NCI-H2227 treated with DMSO at 0.1 percent for 48 hours (cell line): Measurements from ENCODE around the gene CLEC16A.

Experiments
- DNase-seq: peaks from one replicate; lab custom pipeline; 2025; lab: John Stamatoyannopoulos, UW

Gene CLEC16A

DNA sequence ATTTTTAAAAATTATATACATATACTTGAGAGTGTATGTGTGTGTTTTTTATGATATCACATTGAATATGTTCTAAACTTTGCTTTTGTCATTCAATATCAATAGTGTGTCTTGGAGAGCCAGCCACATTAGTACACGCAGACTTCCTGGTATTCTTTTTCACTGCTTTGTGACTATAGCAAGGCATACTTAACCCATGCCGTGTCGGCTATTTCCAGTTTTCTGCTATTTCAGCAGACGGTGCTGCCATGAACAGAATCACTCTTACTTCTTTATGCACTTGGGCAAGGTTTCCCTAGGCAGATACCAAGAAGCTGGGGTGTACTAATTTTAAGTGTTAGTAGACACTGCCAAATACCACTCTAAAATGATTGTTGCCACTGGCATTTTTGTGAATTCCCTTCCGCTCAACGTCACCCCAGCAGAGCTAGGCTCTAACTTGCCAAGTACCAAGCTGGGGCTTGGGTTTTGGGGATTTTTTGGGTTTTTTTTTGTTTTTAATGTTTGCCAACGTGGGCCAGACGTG, 176.8 kb downstream of the CLEC16A start:
- DNase-seq: no peak

DNA sequence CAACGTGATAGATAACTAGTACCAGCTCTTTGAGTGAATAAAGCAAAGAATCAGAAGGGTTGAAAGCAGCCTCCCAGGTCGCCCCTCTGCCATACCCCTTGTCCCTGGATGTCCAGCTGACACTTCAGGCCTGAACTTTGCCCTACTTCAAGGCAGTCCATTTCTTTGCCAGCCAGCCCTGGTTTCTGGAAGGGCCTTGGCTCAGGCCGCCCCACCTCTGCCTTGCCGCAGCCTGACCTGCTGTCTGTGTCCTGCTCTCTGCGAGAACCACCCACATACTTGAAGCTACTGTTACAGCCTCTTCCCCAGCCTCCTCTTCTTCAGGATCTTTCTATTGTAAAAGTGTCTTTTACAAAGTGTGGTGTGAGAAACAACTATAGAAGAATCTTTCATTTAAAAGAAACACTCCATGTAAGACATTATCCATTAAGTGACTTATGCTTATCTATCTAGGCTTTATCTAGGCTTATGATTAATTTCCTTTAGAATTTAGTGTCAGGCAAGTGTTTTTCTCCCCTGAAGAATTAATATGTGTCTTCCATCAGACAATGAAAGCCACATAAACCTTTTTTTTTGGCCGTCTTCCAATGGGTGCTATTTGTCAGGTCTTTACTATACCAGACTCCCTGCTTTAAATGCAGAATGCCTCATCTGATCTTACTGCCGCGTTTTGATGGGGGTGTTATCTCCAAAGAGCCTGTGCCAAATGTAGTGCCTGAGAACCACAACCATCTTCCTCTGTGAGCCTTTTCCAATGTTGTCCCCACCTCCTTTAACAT, 177.7 kb downstream of the CLEC16A start:
- no peak for DNase-seq

DNA sequence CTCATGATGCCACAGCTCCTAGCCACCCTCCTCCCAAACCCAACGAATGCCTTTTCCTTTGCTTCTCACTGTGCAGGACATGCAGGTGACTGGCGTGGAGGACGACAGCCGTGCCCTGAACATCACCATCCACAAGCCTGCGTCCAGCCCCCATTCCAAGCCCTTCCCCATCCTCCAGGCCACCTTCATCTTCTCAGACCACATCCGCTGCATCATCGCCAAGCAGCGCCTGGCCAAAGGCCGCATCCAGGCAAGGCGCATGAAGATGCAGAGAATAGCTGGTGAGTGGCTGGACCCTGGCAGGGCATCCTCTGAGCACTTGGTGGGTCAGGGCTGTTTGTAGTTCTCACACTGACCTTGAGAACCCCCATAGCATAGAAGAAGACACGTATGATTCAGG, 179.3 kb downstream of the CLEC16A start:
- DNase-seq: no peak

DNA sequence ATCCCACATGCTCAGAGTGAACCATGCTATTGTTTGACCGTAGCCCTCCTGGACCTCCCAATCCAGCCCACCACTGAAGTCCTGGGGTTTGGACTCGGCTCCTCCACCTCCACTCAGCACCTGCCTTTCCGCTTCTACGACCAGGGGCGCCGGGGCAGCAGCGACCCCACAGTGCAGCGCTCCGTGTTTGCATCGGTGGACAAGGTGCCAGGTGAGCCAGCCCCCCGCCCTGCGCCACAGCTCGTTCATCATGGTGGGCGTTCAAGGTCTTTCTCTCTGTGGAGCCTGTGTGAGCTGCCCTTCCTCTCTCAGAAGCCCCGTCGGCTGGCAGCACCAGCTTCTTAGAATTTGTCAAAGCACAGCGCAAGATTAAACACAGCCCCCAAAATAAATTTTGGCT, 181.6 kb downstream of the CLEC16A start:
- no peak for DNase-seq

GRCh38 chr16:11126399-11127054, 182.2 kb downstream of the CLEC16A start:
- DNase-seq: no peak

DNA sequence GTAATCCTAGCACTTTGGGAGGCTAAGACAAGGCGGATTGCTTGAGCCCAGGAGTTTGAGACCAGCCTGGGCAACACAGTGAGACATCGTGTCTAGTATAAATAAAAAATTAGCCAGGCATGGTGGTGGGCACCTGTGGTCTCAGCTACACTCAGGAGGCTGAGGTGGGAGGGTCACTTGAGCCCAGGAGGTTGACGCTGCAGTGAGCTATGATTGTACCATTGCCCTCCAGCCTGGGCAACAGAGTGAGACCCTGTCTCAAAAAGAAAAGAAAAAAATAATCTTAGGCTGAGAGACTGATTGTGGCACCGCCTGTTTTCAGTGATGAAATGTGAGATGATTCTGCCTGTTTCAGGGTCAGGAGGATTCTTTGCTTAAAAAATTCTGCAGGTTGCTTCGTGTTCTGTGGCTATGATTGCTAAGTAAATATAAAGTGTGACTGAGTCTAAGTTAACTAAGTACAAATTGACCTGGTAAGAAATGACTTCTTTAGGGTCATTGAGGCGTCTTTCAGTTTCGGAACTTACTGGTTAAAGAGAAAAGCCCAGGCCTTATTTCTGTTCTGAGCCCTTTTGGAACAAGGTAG, 183.3 kb downstream of the CLEC16A start:
- no peak for DNase-seq

DNA sequence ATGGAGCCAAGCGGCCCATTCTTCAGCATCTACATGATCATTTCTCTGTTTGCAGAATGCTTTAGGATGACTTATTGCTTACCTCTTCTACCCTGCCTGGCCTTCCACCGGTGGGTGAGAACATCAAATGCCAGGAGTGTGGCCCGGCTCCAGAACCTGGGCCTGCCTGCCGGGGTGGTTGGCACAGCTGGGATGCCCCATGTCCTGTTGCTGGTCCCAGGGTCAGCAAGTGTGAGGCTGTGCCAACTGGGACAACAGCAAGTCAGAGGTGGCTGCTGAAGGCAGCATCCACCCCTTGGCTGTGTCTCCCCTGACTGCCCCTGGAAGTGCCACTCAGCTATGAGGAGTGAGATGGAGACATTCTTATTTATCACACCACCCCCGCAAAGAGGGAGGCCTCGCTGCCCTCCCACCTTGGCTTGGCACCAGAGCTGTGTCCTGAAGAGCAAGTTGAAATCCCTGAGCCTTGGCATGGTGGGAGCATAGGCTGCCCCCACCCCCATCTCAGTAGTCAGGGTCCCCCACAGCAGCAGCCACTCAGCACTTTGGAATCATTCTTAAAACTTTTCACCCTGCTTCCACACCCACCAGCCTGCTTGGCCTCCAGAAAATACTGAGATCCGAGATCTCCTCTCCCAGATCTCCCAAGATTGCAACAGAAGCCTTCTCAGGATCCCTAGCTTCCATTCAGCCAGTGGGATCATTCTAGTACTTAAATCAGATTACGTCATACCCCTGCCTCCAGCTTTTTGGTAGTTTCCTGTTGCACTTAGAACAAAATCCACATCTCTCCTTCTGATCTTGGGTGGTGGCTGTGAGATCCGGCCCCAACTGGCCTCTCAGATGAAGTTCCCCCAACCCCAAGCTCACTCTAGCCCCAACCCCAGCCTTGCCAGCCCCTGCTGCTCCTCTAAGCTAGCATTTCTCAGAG, 184.1 kb downstream of the CLEC16A start:
- DNase-seq: no peak

DNA sequence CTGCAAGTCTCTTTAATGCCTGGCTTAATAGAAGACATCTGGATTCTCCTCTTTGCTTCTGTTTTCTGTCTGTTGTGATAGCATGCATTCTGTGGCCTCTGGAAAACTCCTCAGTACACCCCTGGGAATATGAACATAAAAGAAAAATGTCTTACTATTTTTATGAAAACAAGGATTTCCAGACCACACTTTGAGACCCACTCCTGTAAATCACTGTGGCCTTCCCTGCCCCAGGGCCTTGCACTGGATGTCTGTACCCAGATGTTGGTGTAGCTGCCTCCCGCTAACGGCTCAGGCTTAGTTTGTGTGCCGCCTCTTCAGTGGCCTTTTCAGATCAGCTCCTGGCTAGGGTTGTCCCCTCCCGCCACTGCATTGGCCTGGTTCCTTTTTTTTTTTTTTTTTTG, 185.0 kb downstream of the CLEC16A start:
- DNase-seq: no peak

DNA sequence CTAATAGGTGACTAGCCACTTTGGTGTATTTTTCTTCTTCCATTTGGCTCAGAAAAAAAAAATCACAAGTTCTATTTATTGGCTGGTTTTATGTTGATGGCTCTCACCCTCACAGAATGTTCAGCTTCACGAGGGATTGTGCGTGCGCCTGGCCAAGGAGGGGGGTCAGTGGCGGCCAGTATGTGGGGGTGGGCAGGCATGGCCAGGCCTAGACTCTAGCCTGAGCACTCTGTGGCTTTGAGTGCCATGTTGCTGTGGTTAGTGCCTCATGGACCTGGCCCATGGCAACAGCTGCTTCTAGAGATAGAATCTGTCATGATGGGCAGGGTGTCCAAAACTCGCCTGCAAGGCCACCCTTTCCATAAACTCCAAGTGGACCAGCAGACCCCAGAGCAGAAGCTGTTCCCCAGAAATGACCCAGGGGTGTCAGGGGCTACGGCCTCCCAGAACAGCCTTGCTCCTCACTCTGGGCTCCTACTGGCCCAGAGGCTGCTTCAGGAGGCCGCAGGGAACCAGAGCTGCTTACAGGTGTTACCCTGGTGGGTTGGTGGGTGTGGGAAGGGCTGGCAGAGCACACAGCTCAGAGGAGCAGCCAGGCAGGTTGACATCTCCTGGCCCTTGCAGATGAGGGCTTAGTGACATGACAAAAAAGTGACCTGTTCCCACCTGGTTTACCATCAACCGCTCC, 186.8 kb downstream of the CLEC16A start:
- no peak for DNase-seq

- no peak for DNase-seq
These were observed 187.3 kb downstream of the CLEC16A start for GRCh38 chr16:11131706-11132105.

GRCh38 chr16:11133344-11133943, 189.1 kb downstream of the CLEC16A start:
- peak; percentile 30 for DNase-seq

GRCh38 chr16:11134722-11135463, 190.5 kb downstream of the CLEC16A start:
- no peak for DNase-seq

DNA sequence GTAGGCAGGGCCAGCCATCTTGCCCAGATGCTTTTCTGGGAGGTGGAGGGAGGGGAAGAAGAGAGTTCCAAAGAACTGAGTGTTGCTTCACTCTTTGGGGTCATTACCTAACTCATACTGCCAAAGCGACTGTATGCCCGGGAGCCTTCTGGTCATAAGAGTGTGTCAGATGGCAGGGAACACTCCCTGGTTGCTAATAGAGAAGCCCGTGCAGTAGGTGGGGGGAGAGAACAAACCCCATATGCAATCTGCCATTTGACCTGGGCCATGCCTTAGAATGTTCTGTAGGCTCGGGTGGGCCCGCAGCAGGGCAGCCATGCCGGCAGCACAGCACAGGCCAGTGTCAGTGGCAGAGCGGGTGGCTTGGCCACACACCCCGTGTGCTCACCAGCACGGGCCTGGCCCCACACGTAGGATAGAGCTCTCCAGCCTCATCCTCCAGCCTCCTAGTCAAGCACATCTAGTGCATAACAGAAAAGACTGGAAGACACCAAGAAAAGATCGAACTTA, 191.2 kb downstream of the CLEC16A start:
- DNase-seq: no peak

DNA sequence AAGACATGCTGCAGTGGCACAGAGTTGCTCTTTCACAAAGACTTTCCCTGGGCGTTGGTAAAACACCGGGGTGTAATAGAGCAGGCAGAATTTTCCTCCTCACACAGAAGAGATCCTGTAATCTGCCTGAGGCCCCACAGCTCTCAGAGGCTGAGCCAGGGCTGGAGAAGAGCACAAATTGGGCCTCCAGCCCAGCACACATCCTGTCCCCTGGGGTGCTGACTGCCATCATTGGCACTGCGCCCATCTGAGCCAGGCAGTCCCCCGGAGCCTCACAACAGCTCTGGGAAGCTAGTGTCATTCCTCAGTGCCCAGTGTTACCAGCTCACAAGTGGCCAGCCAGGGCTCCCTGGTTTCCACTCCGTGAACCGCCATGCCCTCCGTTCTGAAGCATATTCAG, 192.2 kb downstream of the CLEC16A start:
- DNase-seq: no peak

- no peak for DNase-seq
These were observed 193.8 kb downstream of the CLEC16A start for GRCh38 chr16:11138022-11138768.

DNA sequence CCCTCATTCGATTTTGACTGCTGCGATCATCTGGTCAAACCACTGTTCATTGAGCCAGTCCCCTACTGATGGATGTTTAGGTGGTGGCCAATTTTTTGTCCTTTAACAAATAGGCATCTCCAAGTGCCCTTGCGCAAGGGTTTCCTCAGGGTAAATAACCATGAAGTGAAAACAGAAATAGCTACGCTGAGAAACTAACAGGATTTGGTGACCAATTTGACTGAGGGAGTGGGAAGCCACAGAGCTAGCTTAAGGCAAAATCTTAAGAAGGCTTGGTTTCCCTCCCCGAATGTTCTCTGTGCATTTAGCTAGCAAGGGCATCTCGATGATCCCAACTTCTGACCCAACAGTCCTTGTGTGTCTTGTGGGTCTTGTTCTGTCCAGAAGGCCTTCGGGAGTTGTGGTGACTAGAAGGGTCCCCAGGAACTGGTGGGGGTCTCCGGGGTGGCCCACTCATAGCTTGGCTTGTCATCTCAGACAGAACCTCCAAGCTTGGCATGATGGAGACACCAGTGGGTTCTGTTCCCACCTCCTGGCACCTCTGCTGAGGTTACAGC, 194.5 kb downstream of the CLEC16A start:
- no peak for DNase-seq

- DNase-seq: no peak
These were observed 195.1 kb downstream of the CLEC16A start for GRCh38 chr16:11139326-11140097.

DNA sequence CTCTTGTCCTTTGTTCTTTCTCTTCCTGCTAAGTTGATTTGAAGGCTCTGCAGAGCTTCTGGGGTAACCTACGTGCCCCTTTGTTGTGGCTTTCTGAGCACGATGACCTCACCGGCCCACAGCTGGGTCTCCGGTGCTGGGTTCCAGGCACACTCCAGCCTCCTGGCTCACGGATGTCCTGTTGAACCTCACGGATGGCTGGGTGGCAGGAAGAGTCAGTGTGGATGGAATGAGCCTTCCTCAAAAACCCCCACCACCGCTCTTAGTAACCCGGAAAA, 195.7 kb downstream of the CLEC16A start:
- no peak for DNase-seq
